PFSK-1 (cell line): ENCODE measurements around the gene SGPP1.

Experiments used
- FOXP2 ChIP-seq: optimal IDR thresholded peaks from 2 replicates; pipeline ENCODE3; 2011; ENCODE audit warnings: borderline replicate concordance, control low read depth, inconsistent platforms; ENCODE audit not compliant: insufficient read depth; ENCODE audit errors: extremely low read length, extremely low read depth
- POLR2AphosphoS5 ChIP-seq: IDR thresholded peaks from 2 replicates; pipeline ENCODE4 v1.6.1; 2012; ENCODE audit warnings: low read depth, mild to moderate bottlenecking, control low read depth, low read length, moderate library complexity
- SIN3A ChIP-seq: IDR thresholded peaks from 2 replicates; pipeline ENCODE4 v1.6.1; 2012; ENCODE audit warnings: mild to moderate bottlenecking, low read length, moderate library complexity, borderline replicate concordance; ENCODE audit not compliant: insufficient read depth
- TAF1 ChIP-seq: IDR thresholded peaks from 2 replicates; pipeline ENCODE4 v1.6.1; 2012; ENCODE audit warnings: low read length, control low read depth, borderline replicate concordance; ENCODE audit not compliant: insufficient read depth

DNA sequence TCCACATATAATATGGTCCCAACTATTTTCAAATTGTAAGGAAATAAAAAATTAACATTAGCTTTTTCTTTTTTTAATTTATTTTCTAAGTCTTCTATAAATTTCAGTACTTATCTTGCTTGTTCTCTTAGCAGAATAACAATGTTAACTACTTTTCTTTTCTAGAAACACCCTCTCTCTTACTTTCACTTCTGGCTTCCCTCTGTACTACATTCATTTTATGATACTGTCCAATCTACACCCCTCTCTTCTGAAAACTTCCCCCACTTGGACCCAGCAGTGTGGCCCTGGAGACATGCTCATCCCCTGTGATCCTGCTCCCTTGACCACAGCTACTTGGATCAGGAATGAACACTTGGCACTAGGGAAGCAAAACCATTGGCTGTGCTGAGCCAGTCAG, 15.7 kb downstream of the SGPP1 start:
- TF ChIP-seq FOXP2 (no peak), POLR2AphosphoS5 (no peak), SIN3A (no peak), TAF1 (no peak)
